Activated CD4-positive, alpha-beta T cell treated with anti-CD3 and anti-CD28 coated beads, Interleukin-2, amount 50 U/mL, for 4 hours (primary cell): ENCODE measurements around the gene MYH14.
A peak's percentile ranks its signal among the peaks of the same experiment; 100 is the strongest.
"Not testable (repeated sequence)": the region's sequence is repeated elsewhere in the genome, so short reads cannot be mapped to it uniquely, and the experiment has no call there.

Experiments used
- DNase-seq, 2 experiments: peaks; one replicate each; pipeline ENCODE4 v3.0.0-alpha.2; 2020

Gene MYH14

GRCh38 chr19:50322931-50323781 lies 119.7 kb downstream of the MYH14 start:
- DNase-seq = no peak

GRCh38 chr19:50323782-50324133 lies 120.3 kb downstream of the MYH14 start:
- no peak for DNase-seq

DNA sequence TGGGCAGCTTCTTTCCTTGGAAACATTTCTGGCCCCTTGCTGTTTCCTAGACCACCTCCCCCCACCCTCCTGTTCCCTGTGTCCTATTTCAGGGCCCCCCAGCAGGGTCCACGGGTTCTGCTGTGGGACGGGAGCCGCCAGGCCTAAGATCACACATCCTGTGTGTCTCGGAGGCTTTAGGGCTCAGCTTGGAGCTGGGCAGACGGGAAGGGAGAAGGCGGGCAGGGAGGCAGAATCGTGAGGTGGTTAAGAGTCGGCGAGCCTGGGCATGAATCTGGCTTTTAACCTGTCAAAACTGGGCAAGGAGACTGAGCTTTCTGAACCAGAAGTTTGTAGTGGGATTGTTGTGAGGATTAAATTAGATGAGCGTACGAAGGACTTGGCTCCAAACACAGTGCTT lies 120.9 kb downstream of the MYH14 start:
- no peak for DNase-seq

GRCh38 chr19:50325310-50326100 lies 122.1 kb downstream of the MYH14 start:
- DNase-seq = peak; percentile 45 to 53

DNA sequence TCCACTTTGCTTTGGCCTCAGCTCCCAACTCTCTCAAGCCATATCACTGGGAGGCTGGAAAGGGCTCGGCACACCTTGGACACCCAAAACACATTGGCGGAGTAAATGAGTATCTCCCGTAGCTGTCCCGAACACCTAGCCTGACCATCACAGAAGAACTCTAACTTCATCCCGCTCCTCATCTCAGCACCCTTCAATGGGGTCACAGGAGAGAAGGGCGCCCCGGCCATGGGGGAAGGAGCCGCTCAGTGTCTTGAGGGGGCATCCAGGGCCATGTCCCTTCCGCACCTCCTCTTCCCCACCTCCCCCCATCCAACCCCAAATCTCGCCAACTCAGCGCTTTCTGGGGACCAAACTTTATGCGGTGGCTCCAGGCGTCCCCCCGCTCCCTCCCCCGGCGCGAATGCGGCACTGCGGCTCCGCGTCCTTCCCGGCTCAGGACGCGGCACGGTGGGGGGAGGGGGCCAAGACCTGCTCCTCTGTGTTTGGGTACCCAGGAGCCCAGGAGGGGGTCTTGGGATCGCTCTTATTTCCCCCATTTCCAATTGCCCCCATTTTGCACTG lies 122.8 kb downstream of the MYH14 start:
- DNase-seq = no peak

DNA sequence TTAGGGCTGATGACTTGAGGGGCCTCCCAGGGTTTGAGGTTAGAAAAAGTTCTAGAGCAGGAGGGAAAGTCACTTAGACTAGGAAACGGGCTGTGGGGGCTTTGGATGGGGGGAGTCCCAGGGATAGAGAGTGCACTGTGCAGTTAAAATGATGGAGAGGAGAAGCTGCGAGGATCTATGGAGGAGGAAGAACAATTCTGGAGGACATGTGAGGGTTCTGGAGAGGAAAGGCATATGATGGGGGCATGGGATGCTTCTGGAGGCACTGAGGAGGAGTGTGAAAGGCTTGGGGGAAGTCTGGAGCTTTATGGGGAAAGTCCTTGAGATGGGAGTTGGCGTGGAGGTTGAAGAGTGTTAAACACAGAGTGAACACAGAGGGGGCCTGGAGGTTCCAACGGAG lies 123.6 kb downstream of the MYH14 start:
- no peak for DNase-seq

DNA sequence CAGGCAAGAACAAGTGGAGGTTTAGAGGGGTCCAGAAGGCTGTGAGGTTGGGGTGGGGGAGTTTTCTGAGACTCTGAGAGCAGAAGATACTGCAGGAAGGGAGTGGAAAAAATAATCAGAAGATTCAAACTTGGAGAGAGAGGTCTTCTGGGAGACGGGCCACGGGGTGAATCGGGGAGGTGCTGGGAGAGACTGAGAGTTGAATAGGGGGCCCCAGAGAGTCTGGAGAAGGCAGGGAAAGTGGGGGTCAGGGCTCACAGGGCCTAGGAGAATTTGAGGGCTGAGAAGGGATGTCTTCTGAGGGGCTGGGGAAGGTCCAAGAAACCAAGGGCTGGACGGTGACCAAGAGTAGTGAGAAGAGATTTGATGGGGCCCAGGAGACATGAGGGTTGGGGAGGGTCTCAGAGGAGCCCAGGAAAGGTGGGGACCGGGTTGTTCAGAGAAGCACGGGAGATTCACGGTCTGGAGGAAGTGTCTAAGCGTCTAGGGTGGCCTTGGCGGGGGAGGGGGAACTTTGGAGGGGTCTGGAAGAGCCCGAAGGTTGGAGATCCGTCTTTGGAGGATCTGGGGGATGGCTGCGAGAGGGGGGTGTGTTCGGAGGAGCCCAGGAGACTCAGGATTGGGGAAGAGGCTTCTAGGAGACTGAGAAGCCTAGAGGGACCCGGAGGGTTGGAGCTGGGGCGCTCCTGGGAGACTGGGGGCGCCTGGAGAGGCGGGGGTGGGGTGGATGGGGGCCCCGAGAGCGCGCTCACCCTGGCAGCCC lies 124.2 kb downstream of the MYH14 start:
- DNase-seq = no peak

GRCh38 chr19:50328224-50328872 lies 124.9 kb downstream of the MYH14 start:
- DNase-seq = no peak

- no peak for DNase-seq
Observed at GRCh38 chr19:50328873-50329145, 125.4 kb downstream of the MYH14 start.

- DNase-seq = peak; percentile 95
Observed at GRCh38 chr19:50329146-50329925, 125.9 kb downstream of the MYH14 start, which contains the start of gene KCNC3. KCNC3 (minus strand) TSS chr19:50329377; CDS start chr19:50329082, 295 bp downstream.

GRCh38 chr19:50329926-50330294 lies 126.5 kb downstream of the MYH14 start:
- not testable (repeated sequence) for DNase-seq

DNA sequence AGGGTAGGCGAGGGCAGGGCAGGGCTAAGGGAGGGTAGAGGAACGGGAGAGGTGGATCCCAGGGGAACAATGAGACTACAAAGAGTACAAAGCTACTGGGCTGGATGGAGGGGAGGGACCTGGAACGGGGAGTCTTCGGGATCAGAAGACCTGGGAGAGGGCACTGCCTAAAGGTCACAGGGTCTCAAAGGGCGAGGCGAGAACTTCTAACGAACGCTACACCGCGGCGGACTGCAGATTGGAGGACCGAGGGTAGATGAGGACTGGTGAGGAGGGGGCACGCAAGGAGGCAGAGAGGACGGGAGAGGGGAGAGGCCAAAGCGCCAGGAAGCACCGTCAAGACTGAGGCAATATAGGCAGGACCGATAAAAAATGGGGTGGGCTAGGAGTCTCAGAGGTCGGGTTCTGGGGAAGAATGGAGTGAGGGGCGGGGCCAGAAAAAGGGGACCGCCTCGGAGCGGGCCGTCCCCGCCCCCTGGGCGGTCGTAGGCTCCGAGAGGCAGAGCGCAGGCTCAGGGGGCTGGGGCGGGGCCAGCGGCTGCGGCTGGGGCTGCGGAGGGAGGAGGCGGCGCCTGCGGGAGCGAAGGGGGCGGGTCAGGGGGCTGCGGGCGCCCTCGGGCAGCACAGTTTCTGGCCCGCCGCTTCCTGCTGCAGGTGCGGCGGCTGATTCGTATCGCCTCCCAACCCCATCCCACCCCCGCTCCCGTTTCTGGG lies 127.1 kb downstream of the MYH14 start:
- DNase-seq = peak; percentile 56 to 67

GRCh38 chr19:50331221-50331993 lies 128.0 kb downstream of the MYH14 start:
- no peak for DNase-seq

DNA sequence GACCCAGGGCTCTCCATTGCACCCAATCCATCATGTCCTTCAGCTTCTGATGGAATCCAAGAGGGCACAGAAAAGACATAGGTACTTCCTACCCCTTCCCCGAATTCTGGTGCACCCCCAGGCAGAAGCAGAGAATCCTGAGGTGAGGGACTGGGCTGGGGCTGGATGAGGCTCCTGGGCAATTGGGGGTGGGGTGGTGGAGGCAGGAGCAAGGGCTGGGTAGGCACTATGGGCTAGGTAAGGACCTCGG lies 128.5 kb downstream of the MYH14 start:
- DNase-seq = no peak

DNA sequence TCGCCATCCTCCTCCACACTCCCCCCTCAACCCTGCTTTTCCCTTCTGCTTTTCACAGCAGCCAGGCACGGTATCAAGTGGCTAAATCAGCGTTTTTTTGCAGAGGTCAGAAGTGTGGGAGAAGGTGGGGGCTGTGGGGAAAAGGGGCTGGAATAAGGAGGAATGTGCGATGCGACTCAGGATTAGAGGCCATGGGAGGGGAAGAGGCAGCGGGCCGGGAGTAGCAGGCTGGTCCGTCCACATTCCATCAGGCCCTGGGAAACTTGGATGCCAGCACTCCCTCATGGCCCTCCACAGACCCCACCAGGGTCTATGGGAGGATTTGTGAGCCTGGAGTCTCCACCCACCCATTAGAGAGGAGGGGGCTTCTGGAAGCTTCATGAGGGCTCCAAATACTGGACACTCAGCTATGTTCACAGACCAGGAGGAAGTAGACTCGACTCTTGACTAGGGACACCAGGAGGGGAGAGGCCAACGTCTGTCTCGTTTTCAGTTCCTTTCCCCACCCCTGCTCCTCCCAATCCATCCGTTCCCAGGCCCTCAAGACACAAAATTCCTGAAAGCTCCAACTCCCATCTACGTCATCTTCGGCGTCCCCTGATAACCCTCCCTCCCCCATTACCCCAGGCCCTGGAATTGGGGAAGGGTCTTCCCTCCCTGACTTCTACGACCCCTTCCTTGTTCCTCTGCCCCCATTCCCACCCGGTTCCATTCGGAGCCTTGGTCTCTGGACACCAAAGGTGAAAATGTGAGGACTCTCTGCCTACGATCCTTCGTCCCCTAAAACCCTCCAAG lies 129.0 kb downstream of the MYH14 start:
- DNase-seq = no peak

DNA sequence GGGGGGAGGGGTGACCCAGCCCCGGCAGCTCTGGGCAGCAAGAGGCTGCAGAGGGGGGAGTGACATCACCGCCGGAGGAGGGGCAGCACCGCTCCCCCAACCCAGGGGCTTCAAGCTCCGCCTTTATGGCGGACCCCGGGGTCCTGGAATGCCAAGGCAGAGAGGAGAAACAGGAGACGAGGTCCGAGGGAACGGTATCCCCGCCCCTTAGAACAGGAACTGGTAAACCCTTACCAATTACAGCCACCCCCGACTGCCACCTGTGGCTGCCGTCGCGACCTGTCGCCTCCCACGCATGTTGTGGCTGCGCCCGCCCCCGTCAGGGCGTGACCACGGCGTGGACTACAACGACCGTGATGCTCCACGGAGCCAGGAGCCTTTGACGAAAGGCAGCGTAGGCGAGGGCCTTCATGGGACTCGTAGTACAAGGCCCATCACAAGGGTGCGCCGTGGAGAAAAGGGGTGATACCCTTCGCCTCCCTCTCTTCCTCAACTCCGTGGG lies 129.9 kb downstream of the MYH14 start:
- peak; percentile 89 to 92 for DNase-seq

- peak; percentile 69 to 74 for DNase-seq
Observed at GRCh38 chr19:50333737-50334617, 130.6 kb downstream of the MYH14 start.

- DNase-seq = no peak
Observed at GRCh38 chr19:50334741-50335421, 131.5 kb downstream of the MYH14 start.
